Neural cell (in vitro differentiated cells): ENCODE data around the gene SLC2A8.

Experiments
- CTCF ChIP-seq: fragments of 450-650 bp; IDR thresholded peaks from 2 replicates; pipeline ENCODE4 v1.5.1; 2014; ENCODE audit warnings: antibody characterized with exemption, mild to moderate bottlenecking, moderate library complexity; ENCODE audit not compliant: poor library complexity, severe bottlenecking
- MXI1 ChIP-seq: fragments of 450-650 bp; conservative IDR thresholded peaks from 2 replicates; pipeline ENCODE4 v1.6.1; 2014; ENCODE audit warnings: antibody characterized with exemption, mild to moderate bottlenecking; ENCODE audit not compliant: poor library complexity, severe bottlenecking
- SMC3 ChIP-seq: fragments of 450-650 bp; conservative IDR thresholded peaks from 2 replicates; pipeline ENCODE4 v1.6.1; 2014; ENCODE audit warnings: antibody characterized with exemption, mild to moderate bottlenecking, moderate library complexity; ENCODE audit not compliant: poor library complexity
- TAF1 ChIP-seq: IDR thresholded peaks from 2 replicates; pipeline ENCODE4 v1.6.1; 2012; ENCODE audit warnings: low read depth

- TF ChIP-seq CTCF: no peak
- TF ChIP-seq TAF1: no peak
- no peak for TF ChIP-seq MXI1
- TF ChIP-seq SMC3: no peak
Observed at GRCh38 chr9:127349483-127350113, 47.4 kb upstream of the SLC2A8 start.
